GM18498 (cell line): ENCODE results near the gene OR1J4.
"Not testable (repeated sequence)": the region's sequence is repeated elsewhere in the genome, so short reads cannot be mapped to it uniquely, and the experiment has no call there.

ENCODE experiments used
- ATAC-seq: cut with Tn5 transposase; IDR thresholded peaks from one replicate; pipeline ENCODE4 v1.9.1; 2021; ENCODE audit warnings: mild to moderate bottlenecking, moderate library complexity; ENCODE audit not compliant: unreplicated experiment

Gene OR1J4, protein sequence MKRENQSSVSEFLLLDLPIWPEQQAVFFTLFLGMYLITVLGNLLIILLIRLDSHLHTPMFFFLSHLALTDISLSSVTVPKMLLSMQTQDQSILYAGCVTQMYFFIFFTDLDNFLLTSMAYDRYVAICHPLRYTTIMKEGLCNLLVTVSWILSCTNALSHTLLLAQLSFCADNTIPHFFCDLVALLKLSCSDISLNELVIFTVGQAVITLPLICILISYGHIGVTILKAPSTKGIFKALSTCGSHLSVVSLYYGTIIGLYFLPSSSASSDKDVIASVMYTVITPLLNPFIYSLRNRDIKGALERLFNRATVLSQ

DNA sequence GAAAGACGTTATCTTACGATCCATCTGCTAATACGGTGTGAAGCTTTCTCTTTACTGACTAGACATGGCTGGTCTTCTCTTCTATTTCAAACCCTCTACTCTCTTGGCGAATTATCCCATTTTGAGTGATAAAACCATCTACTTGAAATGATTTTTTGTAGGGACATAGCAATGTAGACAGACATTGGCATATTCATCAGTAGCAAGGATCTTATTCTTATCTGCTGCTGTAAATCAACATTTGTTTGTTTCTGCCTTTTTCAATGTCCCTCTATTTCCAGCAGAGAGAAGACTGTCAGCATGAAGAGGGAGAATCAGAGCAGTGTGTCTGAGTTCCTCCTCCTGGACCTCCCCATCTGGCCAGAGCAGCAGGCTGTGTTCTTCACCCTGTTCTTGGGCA is at the start of gene OR1J4:
Gene OR1J4 (plus strand): TSS at position 301 of the 400 bp plus-strand sequence. CDS start 0 bp downstream, at position 301.
- ATAC-seq: no peak

DNA sequence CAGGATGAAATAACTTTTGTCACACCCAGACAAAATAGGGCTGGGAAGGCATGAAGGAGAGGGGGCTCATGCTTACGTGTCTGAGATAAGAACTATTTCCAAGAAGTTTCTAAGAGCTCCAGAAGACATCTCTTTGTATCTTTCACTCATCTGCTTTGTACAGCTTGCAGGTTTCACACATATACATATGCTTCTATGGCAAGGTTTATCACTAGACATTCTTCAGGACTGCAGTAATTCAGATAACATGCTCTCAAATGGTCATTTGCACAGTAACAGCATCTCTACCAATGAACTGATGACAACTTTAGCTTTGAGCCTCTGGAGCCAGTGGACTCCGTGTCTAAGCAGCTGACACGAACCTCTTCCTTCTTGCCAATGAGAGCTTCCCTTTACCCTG is 44.4 kb upstream of the OR1J4 start:
- ATAC-seq: no peak

DNA sequence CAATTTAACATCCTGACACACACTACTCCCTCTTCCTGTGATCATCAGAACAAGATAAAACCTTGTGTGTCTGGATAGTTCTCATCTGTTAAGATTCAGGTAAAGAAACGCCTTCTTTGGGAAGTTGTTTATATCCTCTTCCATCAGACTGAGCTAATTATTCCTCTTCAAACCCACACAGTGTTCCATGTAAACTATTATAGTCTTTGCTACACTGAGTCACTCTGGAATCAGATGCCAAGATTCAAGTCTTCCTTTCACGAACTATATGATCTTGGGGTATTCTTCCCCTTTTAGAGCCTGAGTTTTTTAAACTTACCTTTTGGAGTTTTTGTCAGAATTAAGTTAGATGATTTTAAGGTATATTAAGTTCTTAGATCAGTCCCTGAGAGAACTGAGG is 43.2 kb upstream of the OR1J4 start:
- ATAC-seq: no peak

DNA sequence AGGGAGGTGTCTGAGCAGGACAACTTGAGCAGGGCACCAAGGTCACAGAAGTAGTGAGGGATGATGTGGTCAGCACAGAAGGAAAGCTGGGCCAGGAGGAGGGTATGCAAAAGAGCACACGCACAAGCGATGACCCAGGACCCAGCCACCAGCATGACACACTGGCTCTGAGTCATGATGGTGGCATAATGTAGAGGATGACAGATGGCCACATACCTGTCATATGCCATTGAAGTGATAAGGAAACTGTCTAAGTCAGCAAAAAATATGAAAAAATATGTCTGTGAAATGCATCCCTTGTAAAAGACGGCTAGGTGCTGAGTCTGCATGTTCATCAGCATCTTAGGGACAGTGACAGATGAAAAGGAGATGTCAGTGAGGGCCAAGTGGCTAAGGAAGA is 41.6 kb upstream of the OR1J4 start:
- no peak for ATAC-seq

DNA sequence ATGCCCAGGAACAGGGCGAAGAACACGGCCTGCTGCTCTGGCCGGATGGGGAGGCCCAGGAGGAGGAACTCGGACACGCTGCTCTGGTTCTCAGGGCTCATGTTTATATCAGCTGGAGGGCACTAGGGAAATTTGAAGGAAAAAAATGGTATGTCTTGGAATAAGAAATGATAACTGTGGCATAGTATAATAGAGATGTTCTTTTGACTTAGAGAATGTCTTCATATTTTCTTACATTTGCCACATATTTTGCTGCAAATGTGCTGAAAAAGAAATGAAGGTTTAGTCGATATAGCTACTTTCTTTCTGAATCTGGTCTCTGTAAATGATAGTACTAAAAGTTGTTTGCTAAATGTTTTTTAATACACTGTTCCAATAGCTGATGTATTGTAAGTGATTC is 41.1 kb upstream of the OR1J4 start, which contains the start of gene OR1J1:
Gene OR1J1 (minus strand): TSS at position 101 of the 400 bp plus-strand sequence. CDS start 0 bp downstream, at position 101.
- ATAC-seq: no peak

DNA sequence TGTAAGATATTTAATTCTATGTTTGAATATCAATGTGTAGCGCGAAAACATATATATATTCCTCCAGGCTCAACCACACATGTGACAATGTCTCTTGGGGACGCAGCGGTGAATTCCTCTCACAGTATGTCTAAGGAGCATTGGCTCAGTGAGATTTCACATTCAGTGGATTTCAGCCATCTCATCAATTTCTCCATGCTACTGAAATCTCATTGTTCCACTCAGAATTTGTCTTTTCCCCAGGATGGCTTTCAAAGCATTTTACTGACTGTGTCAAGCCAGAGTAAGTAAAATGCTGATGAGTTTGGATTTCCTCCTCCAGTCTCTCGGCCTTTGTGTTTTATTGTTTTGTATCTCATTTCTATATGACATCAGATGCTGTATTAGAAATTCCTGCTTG is 39.9 kb upstream of the OR1J4 start:
- ATAC-seq: no peak

DNA sequence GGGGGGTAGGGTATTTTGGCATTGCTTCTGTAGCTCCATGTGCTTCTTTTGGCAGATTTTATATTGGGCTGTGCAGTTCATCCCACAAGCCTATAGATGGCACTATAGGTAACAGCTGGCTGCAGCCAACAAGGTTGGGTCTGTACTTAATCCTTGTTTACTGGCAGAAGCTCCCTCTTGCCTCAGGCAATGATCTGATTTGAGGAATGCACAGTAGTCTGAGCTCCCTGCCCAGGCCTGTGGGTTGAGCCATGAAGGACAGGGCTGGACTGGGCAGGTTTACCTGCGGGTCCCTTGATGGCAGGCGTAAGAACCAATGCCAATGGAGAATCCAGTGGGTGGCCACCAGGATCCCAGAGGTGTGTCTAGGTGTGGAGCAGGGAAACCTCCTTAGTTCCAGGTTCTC is 20.1 kb upstream of the OR1J4 start:
- ATAC-seq: no peak

DNA sequence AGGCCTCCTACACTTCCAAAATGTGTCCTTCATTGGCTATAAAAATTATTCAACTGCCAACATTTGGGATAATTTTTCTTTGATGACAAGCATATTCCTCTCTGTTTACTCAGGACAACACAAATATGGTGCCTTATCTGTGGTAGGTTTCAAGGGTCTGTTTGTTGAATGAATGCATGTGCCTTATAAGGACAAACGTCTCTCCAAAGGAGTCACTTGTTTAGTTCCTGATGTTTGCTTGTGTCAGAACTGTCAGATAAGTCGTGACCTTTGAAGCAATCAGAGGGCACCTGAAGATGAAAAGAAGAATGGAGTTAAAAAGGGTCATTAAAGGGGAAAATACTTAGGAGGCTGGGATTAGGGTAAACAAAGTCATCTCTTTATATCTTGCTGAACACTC is 12.0 kb upstream of the OR1J4 start:
- ATAC-seq: no peak

DNA sequence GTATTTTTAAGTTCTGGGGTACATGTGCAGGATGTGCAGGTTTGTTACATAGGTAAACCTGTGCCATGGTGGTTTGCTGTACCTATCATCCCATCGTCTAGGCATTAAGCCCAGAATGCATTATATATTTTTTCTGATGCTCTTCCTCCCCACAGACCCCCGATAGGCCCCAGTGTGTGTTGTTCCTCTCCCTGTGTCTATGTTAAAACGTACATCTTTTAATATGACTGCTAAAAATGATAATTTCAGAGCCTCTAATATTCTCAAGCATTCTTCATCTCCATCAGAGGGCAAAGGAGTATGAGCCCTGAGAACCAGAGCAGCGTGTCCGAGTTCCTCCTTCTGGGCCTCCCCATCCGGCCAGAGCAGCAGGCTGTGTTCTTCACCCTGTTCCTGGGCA is 8.4 kb upstream of the OR1J4 start, which contains the start of gene OR1J2:
Gene OR1J2 (plus strand): TSS at position 301 of the 400 bp plus-strand sequence. CDS start 0 bp downstream, at position 301.
- ATAC-seq: no peak

DNA sequence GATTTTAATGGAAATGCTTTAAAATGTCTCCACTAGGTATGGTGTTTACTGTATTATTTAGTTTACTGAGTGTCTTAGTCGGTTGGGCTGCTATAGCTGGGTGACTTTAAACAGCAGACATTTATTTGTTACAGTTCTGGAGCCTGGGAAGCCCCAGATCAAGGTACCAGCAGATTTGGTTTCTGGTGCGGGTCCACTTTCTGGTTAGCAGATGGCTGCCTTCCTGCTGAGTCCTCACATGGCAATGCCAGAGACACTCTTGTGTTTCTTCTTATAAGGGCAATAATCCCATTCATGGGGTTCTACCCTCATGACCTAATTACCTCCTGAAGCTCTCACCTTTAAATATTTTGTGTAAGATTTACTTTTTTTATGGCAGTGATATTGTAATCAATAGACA is 715 bp upstream of the OR1J4 start:
- ATAC-seq: no peak

DNA sequence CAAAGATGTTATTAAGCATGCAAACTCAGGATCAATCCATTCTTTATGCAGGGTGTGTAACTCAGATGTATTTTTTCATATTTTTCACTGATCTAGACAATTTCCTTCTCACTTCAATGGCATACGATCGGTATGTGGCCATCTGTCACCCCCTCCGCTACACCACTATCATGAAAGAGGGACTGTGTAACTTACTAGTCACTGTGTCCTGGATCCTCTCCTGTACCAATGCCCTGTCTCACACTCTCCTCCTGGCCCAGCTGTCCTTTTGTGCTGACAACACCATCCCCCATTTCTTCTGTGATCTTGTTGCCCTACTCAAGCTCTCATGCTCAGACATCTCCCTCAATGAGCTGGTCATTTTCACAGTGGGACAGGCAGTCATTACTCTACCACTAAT is 435 bp downstream of the OR1J4 start:
- ATAC-seq: no peak

DNA sequence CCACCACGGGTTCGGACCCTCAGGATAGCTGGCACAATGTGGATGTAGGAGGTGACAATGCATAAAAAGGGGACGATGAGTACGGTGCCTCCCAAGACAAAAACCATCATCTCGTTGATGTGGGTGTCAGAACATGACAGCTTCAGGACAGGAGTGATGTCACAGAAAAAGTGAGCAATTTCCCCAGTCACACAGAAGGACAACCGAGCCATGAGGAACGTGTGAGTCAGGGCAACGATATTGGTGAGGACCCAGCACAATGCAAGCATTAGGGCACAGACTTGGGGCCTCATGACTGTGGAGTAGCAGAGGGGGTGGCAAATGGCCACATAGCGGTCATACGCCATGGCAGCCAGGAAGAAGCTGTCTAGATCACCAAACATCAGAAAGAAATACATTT is 7.7 kb downstream of the OR1J4 start:
- ATAC-seq: no peak

DNA sequence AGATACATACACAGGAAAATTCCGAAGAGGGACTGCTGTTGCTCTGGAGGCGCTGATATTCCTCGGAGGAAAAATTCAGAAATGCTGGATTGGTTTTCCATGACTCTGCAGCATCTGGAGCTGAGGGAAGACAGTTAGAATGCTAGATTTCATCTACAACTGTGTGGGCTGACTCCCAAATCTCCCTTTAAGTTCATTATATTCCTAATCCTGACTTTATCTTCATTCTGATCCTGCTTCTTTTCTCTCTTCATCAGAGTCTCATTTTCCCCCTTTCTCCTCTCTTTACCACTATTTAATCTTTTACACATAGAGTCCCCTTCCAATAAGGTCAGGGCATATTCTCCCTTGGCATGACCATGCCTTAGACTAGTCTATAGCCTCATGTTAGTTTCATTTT is 8.3 kb downstream of the OR1J4 start, which contains the start of gene OR1N1:
Gene OR1N1 (minus strand): TSS at position 101 of the 400 bp plus-strand sequence. CDS start 0 bp downstream, at position 101.
- ATAC-seq: no peak

DNA sequence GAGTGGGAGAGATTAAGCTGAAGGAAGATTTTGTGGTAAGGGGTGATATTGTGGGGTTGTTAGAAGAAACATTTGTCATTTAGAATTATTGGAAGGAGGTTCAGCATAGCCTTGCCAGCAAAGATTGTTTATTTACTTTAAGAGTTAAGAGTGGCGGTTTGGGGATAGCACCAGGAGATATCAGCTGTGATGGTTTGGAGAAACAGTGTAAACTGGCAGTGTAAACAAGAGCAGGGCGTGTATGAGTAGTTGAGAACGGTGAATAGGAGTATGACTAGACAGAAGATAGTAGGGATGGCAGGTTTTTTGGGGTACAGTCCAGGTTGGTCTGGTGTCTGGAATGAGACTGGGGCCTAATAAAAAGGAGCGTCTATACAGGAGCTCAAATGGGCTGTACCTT is 12.2 kb downstream of the OR1J4 start:
- ATAC-seq: not testable (repeated sequence)

DNA sequence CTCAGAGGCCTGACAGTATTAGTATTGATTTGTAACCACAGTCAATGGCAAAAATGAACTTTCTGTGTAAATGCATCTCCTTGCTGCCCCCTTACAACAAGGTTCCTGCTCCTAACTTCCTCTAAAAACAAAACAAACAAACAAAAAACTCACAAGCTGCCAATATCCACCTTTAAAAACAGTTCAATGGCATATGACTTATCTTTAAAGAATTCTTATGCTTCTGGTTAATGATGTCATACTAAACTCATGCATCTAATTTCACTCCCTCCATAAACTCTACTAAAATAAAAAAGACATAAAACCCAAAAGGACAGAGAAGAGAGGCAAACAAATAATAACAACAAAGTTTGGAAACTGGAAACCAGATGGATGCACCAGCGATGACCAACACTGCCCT is 17.2 kb downstream of the OR1J4 start:
- ATAC-seq: no peak

DNA sequence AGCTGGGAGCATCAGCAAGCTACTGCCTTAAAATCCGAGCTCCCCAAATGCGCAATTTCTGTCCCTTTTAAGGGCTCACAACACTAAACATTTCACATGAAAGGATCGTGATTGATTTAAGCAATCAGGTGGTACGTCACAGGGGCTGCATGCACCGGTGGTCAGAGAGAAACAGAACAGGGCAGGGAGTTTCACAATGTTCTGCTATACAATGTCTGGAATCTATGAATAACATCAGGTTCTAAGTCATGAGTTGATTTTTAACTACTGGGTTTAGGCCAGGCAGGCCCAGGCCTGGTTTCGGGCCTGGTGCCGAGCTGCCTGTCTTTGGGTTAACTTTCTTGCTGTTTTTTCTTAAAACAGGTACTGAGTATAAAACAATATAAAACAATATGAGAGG is 18.1 kb downstream of the OR1J4 start:
- ATAC-seq: not testable (repeated sequence)

DNA sequence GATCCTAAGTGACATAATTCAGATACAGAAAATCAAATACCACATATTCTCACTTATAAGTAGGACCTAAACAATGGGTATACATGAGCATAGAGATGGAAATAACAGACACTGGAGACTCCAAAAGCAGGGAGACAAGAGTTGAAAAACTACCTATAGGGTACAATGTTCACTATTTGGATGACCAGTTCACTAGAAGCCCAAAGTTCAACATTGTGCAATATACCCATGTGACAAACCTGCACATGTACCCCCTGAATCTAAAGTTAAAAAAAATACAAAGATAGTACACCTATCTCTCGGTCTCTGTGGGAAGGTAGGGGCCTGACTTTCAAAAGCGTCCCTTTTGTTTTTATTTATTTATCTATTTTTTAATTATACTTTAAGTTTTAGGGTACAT is 19.8 kb downstream of the OR1J4 start:
- ATAC-seq: no peak

DNA sequence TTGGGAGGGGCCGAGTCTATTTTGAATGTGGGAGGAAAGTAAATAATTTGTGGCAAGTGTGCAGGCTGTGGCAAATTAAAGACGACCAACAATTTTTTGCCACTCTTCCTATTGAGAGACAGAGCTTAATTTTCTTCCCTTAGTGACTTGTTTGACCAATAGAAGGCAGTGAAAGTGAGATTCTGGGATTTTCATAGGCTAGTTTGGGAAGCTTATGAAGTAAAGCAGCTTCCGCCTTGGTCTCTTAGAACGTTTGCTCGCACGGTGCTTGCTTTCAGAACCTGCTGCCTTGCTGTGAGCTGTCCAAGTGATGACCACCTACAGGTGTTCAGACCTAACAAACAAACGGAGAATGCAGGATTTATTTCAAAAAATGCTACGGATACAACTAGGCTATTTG is 27.3 kb downstream of the OR1J4 start:
- ATAC-seq: no peak

DNA sequence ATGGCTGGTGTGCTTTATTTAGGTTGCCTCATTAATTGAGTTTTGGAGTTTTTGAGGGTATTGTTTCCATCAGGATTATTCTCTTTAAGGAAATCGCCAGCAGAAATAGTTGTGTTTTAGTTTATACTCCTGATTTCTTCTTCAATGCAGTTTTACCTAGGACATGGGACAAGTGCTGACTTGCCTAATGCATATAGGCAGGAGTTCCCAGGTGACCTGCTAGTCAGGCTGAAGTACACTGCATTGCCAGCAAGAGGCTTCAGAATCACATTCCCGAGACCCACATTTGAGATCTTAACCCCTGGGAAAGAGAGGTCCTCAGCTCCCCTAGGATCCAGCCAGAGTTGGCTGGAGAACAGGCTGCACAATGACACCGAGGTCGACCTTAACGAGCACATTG is 32.4 kb downstream of the OR1J4 start:
- ATAC-seq: no peak

DNA sequence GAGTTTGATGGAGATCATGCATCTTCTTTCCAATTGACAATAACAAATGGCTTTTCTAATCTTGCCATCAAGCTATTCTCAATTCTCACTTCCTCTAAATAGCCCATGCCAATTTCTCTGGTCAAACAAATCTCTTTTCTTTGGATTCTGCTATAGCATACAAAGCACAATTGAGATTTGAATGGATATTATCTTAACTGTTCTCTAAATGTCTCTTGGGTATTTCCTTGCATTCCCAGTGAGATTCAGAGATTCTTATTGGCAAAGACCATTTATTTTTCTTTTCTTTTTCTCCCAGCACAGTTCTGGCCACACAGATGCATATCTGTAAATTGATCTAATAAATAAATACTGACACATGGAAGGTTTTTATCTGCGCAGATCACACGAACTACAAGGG is 33.9 kb downstream of the OR1J4 start, which contains the start of gene OR1N2:
Gene OR1N2 (plus strand): TSS at position 301 of the 400 bp plus-strand sequence. CDS start 100 bp downstream, outside the sequence.
- no peak for ATAC-seq

DNA sequence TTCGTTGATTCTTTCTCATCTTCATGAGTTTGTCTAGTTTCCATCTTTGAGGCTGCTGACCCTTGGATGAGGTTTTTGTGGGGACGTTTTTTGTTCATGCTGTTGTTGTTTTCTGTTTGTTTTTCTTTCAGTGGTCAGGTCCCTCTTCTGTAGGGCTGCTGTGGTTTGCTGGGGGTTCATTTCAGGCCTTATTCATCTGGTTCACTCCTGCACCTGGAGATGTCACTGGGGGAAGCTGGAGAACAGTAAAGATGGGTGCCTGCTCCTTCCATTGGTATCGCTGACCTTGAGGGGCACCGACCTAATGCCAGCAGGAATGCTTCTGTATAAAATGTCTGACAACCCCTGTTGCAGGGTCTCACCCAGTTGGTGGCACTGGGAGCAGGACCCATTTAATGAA is 42.5 kb downstream of the OR1J4 start:
- ATAC-seq: no peak

DNA sequence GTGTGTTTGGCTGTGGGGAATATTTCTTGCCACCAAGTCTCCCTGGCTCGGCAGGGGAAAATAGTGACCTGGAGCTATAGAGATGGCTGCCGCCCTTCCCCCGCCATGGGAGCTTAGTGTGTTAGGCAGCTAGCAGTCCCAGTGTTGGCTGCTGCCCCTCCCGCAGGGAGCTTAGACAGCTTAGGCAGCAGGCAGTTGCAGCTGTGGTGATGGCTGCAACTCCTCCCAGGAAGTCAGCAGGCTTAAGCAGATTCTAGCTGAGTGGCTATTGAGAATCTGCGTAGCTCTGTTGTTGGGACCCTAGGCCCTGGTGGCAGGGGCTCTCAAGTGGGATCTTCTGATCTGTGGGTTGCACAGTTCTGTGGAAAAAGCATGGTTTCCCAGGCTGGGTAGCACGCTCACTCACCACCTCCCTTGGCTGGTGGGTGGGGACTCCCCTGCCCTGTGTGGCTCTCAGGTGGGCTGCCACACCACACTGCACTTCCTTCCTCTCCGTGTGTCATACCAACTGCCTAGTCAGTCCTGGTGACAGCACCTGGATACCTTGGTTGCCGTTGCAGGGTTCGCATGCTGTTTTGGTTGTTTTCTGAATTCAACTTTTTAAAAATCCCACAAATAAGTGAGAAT is 43.3 kb downstream of the OR1J4 start:
- no peak for ATAC-seq
